ENCODE data around the gene AGGF1. TPM values are rescaled to one million over a fixed set of nuclear protein-coding genes. Genes with fewer than 3 reads are reported as not detected.
"Not testable (repeated sequence)": the region's sequence is repeated elsewhere in the genome, so short reads cannot be mapped to it uniquely, and the experiment has no call there.

Gene AGGF1
- total and polyA plus RNA-seq, 2 experiments from 2014 or later = 24.4 to 27.5 TPM

DNA sequence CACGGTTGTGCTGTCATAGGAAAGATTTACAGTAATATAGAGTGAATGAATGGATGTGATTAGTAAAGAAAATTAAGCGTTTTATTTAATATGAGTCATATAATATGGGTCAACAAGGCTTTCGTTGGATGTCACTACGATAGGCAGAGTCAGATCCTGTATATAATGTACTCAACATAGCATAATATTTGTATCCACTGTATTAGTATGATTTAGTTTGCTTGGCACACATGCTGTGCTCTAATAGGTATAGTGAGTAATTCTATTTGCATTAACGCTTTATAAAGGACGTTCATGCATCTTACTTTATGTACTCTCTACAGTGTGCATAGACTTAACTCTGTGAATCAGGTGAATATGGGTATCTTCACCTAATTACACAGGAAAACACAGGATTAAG lies 35.9 kb upstream of the AGGF1 start:
- no peaks in the 10 kb centered on the region for H3F3A ChIP-seq (replicated peaks; ENCODE audit: low read depth)
- H3K4me3 Mint-ChIP-seq = no peak overlapping the region
- no peak overlapping the region for H3K4me2 ChIP-seq
- no peak overlapping the region for H3K27ac ChIP-seq (ENCODE audit: low read depth)
- H3K36me3 Mint-ChIP-seq (ENCODE audit: low read depth) = no peaks in the 10 kb centered on the region
- TF ChIP-seq, protein P1, sequence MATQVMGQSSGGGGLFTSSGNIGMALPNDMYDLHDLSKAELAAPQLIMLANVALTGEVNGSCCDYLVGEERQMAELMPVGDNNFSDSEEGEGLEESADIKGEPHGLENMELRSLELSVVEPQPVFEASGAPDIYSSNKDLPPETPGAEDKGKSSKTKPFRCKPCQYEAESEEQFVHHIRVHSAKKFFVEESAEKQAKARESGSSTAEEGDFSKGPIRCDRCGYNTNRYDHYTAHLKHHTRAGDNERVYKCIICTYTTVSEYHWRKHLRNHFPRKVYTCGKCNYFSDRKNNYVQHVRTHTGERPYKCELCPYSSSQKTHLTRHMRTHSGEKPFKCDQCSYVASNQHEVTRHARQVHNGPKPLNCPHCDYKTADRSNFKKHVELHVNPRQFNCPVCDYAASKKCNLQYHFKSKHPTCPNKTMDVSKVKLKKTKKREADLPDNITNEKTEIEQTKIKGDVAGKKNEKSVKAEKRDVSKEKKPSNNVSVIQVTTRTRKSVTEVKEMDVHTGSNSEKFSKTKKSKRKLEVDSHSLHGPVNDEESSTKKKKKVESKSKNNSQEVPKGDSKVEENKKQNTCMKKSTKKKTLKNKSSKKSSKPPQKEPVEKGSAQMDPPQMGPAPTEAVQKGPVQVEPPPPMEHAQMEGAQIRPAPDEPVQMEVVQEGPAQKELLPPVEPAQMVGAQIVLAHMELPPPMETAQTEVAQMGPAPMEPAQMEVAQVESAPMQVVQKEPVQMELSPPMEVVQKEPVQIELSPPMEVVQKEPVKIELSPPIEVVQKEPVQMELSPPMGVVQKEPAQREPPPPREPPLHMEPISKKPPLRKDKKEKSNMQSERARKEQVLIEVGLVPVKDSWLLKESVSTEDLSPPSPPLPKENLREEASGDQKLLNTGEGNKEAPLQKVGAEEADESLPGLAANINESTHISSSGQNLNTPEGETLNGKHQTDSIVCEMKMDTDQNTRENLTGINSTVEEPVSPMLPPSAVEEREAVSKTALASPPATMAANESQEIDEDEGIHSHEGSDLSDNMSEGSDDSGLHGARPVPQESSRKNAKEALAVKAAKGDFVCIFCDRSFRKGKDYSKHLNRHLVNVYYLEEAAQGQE (IDR thresholded peaks at IDR 0.05; ENCODE audit: unreplicated experiment) = no peak
- no peak for TF ChIP-seq EZH2 (IDR thresholded peaks at IDR 0.05; ENCODE audit: low read depth, unreplicated experiment)
- TF ChIP-seq ZNF114 (CRISPR knock-in tag; IDR thresholded peaks at IDR 0.05) = no peak
- TF ChIP-seq, protein P2, sequence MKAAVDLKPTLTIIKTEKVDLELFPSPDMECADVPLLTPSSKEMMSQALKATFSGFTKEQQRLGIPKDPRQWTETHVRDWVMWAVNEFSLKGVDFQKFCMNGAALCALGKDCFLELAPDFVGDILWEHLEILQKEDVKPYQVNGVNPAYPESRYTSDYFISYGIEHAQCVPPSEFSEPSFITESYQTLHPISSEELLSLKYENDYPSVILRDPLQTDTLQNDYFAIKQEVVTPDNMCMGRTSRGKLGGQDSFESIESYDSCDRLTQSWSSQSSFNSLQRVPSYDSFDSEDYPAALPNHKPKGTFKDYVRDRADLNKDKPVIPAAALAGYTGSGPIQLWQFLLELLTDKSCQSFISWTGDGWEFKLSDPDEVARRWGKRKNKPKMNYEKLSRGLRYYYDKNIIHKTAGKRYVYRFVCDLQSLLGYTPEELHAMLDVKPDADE (IDR thresholded peaks at IDR 0.05) = no peak
- TF ChIP-seq, protein P3, sequence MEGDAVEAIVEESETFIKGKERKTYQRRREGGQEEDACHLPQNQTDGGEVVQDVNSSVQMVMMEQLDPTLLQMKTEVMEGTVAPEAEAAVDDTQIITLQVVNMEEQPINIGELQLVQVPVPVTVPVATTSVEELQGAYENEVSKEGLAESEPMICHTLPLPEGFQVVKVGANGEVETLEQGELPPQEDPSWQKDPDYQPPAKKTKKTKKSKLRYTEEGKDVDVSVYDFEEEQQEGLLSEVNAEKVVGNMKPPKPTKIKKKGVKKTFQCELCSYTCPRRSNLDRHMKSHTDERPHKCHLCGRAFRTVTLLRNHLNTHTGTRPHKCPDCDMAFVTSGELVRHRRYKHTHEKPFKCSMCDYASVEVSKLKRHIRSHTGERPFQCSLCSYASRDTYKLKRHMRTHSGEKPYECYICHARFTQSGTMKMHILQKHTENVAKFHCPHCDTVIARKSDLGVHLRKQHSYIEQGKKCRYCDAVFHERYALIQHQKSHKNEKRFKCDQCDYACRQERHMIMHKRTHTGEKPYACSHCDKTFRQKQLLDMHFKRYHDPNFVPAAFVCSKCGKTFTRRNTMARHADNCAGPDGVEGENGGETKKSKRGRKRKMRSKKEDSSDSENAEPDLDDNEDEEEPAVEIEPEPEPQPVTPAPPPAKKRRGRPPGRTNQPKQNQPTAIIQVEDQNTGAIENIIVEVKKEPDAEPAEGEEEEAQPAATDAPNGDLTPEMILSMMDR (conservative IDR thresholded peaks at IDR 0.05; ENCODE audit: low read depth in 2 of 2) = no peak
- no peak for TF ChIP-seq JUNB (IDR thresholded peaks at IDR 0.05; ENCODE audit: unreplicated experiment)
- TF ChIP-seq EZH2phosphoT487 (IDR thresholded peaks at IDR 0.05; ENCODE audit: unreplicated experiment) = no peak
- no peak for TF ChIP-seq CREB1 (CRISPR knock-in tag; IDR thresholded peaks at IDR 0.05; ENCODE audit: low read depth)
- no peak for TF ChIP-seq STAT1 (IDR thresholded peaks at IDR 0.05; ENCODE audit: unreplicated experiment)
- no peaks in the 10 kb centered on the region for H3K36me3 ChIP-seq (ENCODE audit: insufficient read depth)
- no peaks in the 10 kb centered on the region for H3K27me3 ChIP-seq (ENCODE audit: insufficient read depth)
- ATAC-seq (no peak), DNase-seq (ENCODE audit: low spot score) (no peak)
- no peak overlapping the region for H2AFZ ChIP-seq
- H3K4me1 Mint-ChIP-seq = no peaks in the 10 kb centered on the region
- H3K27ac Mint-ChIP-seq = no peak overlapping the region
- H3K4me3 ChIP-seq = no peak overlapping the region
- H3K9me3 Mint-ChIP-seq = no peaks in the 10 kb centered on the region
- H3K4me1 ChIP-seq (ENCODE audit: insufficient read depth) = no peaks in the 10 kb centered on the region
- no peaks in the 10 kb centered on the region for H3K9me2 ChIP-seq (ENCODE audit: insufficient read depth)
- no peaks in the 10 kb centered on the region for H4K20me1 ChIP-seq (replicated peaks; ENCODE audit: insufficient read depth)
- H3K79me2 ChIP-seq (replicated peaks; ENCODE audit: insufficient read depth) = no peaks in the 10 kb centered on the region
- H3K27me3 Mint-ChIP-seq (ENCODE audit: insufficient read depth, low read depth, poor library complexity) = no peaks in the 10 kb centered on the region

DNA sequence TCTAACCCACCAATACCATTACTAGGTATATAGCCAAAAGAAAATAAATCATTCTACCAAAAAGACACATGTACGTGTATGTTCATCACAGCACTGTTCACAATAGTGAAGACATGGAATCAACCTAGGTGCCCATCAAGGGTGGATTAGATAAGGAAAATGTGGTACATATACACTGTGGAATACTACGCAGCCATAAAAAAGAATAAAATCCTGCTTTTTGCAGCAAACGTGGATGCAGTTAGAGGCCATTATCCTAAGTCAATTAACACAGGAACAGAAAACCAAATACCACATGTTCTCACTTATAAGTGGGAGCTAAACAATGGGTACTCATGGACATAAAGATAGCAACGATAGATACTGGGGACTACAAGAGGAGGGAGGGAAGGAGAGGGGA lies 32.0 kb upstream of the AGGF1 start:
- not testable (repeated sequence) for H3K36me3 Mint-ChIP-seq (ENCODE audit: low read depth); H3K4me3 Mint-ChIP-seq; H2AFZ ChIP-seq; H3K27me3 Mint-ChIP-seq (ENCODE audit: insufficient read depth, low read depth, poor library complexity); H3K36me3 ChIP-seq (ENCODE audit: insufficient read depth); H3K4me1 Mint-ChIP-seq; ATAC-seq; H3K79me2 ChIP-seq (replicated peaks; ENCODE audit: insufficient read depth); H3K27me3 ChIP-seq (ENCODE audit: insufficient read depth); H3K27ac Mint-ChIP-seq; H4K20me1 ChIP-seq (replicated peaks; ENCODE audit: insufficient read depth); H3K4me1 ChIP-seq (ENCODE audit: insufficient read depth); H3K27ac ChIP-seq (ENCODE audit: low read depth); H3K4me2 ChIP-seq; DNase-seq (ENCODE audit: low spot score); H3F3A ChIP-seq (replicated peaks; ENCODE audit: low read depth); H3K9me3 Mint-ChIP-seq; H3K4me3 ChIP-seq; H3K9me2 ChIP-seq (ENCODE audit: insufficient read depth)
